DMS79 (cell line): ENCODE measurements around the gene GDF2.

ENCODE experiments used
- DNase-seq: peaks from one replicate; lab custom pipeline; 2025; lab: John Stamatoyannopoulos, UW

Gene GDF2

GRCh38 chr10:47312663-47312995, 9.6 kb upstream of the GDF2 start:
- no peak for DNase-seq

- no peak for DNase-seq
Observed at GRCh38 chr10:47314416-47314970, 7.8 kb upstream of the GDF2 start.

DNA sequence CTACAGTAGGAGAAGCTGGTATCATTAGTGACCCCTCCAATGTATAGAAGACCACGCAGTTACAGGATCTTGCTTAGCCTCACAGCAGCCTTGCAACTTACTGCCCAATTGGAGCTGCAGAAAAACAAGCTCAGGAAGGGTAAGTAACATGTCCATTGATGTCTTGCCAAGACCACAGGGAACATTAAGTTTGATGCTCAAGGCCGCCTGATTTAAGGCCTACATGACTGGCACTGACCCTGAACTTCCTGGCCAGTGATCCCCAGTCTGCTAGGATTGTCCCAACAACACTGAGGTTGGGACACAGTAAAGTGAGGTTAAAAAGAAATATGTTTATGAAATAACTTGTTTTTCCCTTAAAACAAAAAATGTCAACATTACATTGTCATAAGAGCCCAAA, 6.8 kb upstream of the GDF2 start:
- no peak for DNase-seq

GRCh38 chr10:47316131-47316530, 6.1 kb upstream of the GDF2 start:
- DNase-seq: no peak

GRCh38 chr10:47317251-47317650, 5.0 kb upstream of the GDF2 start:
- DNase-seq: no peak

DNA sequence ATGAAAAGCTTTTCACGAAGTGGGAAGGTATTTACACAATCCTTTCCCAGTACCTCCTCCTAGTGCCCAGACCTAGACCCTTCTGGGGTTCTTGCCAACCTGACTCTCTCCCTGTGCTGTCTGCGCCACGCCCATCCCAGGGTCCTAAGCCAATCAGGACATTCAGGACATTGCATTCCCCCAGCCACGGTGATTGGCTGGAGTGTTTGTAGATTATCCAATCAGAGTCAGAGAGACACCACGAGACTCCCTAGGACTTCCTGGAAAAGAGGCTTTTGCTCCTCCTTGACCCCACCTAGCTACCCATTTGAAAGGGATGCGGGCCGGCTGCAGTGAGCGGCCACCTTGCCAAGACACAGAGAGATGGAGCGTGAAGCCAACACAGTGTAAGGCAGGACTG, 3.5 kb upstream of the GDF2 start:
- DNase-seq: no peak

- DNase-seq: no peak
Observed at GRCh38 chr10:47319784-47320183, 2.5 kb upstream of the GDF2 start.

DNA sequence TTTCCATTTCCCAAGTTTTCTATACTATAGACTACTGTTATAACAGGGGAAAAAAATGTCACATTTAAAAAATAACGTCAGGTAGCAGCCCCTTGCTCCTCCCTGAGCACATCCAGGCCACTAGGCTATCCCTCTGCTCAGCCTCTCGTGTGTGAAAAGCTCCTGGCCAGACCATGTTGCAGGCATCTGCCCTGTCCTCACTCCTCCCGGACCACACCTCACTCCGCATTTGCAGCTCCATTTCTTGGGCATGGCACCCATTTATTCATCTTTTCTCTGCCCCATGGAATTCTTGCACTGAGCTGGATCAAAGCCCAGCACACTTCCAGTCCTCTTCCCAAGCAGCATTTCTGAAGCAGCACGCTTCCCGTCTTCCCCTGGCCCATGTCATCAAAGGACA, 1.4 kb upstream of the GDF2 start:
- DNase-seq: no peak

- DNase-seq: no peak
Observed at GRCh38 chr10:47321521-47322195, 596 bp upstream of the GDF2 start.

GRCh38 chr10:47323087-47323486, 833 bp downstream of the GDF2 start:
- DNase-seq: no peak

- no peak for DNase-seq
Observed at GRCh38 chr10:47323636-47324296, 1.5 kb downstream of the GDF2 start.

DNA sequence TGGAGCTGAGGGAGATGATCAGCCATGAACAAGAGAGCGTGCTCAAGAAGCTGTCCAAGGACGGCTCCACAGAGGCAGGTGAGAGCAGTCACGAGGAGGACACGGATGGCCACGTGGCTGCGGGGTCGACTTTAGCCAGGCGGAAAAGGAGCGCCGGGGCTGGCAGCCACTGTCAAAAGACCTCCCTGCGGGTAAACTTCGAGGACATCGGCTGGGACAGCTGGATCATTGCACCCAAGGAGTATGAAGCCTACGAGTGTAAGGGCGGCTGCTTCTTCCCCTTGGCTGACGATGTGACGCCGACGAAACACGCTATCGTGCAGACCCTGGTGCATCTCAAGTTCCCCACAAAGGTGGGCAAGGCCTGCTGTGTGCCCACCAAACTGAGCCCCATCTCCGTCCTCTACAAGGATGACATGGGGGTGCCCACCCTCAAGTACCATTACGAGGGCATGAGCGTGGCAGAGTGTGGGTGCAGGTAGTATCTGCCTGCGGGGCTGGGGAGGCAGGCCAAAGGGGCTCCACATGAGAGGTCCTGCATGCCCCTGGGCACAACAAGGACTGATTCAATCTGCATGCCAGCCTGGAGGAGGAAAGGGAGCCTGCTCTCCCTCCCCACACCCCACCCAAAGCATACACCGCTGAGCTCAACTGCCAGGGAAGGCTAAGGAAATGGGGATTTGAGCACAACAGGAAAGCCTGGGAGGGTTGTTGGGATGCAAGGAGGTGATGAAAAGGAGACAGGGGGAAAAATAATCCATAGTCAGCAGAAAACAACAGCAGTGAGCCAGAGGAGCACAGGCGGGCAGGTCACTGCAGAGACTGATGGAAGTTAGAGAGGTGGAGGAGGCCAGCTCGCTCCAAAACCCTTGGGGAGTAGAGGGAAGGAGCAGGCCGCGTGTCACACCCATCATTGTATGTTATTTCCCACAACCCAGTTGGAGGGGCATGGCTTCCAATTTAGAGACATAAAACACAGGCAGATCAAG, 3.3 kb downstream of the GDF2 start:
- no peak for DNase-seq

DNA sequence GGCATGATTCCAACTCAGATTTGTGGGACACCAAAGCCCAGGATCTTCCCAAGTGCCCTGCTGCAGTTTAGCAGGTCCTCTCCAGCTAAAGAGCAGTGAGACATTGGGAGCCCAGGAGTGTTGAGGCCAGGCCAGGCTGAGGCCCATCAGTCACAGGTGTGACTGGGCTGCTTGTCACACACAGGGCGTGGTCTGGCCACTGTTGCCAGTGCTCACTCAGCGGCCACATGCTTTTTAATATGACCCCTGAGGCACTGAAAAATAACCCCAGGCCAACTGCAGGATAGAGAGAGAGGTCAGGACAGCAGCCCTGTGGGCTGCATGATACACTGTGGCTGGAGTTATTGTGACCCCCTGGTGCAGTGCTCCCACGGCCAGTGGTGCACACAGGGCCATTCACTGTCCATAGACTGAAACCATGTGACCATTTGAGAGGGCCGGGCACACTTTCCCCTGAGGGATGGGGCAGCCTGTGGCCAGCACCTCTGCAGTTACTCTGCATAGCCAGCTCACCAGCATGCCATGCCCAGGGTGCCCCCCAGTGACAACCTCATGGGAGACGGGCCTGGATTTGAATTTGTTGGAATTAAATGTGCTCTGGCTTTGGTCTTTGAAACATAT, 4.2 kb downstream of the GDF2 start:
- no peak for DNase-seq

DNA sequence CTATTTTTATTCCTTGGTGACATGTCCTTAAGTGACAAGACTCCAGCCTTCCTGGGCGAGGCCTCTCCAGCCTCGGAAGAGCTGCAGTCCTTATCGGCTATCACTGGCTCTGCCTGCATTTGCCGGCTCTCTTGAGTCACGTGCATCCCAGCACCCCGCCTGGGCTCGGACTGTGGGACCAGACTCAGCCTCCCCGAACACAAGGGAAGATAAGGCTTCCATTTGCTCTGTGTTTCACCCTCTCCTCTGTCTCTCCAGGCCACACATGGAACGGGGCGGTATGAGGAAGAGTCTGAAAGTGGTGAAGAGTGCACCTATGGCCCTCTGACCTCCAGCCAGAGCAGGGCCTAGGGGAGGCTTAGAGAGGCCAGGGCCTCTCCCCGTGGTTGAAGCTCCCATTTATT, 4.7 kb downstream of the GDF2 start:
- no peak for DNase-seq

- no peak for DNase-seq
Observed at GRCh38 chr10:47329855-47330254, 7.6 kb downstream of the GDF2 start.

DNA sequence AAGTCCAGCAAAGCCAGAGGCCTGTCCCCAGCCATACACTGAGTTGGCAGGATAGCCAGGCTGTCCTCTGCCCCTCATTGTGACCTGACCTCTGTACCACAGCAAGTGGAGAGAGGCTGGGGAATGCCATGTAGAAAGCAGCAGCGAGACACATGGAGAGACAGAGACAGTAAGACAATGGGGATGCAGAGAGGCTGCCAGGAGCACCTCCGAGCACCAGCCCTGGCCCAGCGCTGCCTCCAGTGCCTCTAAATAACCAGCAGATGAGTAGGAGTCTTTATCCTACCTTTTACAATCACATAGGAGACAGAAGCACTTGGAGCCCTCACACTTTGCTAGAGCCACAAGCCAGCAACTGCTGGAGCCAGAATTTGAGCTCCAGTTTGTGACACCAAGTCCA, 8.1 kb downstream of the GDF2 start:
- no peak for DNase-seq

GRCh38 chr10:47330804-47331203, 8.6 kb downstream of the GDF2 start:
- DNase-seq: no peak

DNA sequence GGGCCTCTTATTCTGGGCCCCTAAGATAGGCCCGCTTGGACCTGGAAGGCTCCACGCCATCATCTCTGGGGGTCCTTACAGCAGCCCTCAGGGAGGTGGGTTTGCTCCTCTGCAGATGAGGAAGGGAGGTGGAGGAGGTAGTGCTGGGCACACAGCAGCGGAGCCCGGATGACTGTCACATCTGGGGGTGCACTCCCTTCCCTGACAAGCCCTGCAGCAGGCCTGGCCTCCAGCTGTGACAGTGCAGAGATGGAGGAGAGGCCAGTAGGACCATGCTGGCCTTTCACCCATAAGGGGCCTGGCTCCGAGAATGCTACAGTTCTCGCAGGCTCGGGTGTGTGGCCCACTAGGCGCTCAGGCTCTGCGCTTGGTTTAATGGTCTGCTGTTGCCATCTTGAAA, 9.2 kb downstream of the GDF2 start:
- DNase-seq: no peak

DNA sequence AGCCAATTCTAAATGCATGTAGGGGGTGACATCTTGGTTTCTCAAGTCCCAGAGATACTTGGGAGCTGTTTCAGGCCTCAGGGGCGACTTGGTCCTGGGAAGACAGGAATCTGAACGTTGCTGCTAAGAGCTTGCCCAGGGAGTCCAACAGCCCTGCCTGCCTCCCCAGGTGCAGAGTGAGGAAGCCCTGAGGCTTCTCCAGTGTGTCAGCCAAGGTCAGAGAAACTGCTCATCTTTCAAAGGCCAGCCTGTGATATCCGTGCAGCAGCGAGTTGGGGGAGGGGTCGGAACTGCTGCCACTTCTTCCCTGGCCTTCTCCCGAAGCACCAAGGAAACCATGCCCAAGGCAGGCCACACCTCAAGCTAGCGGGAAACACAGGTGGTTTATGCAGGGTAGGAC, 9.7 kb downstream of the GDF2 start:
- DNase-seq: no peak

GRCh38 chr10:47332371-47332770, 10.1 kb downstream of the GDF2 start:
- no peak for DNase-seq

- no peak for DNase-seq
Observed at GRCh38 chr10:47332946-47333345, 10.7 kb downstream of the GDF2 start.

DNA sequence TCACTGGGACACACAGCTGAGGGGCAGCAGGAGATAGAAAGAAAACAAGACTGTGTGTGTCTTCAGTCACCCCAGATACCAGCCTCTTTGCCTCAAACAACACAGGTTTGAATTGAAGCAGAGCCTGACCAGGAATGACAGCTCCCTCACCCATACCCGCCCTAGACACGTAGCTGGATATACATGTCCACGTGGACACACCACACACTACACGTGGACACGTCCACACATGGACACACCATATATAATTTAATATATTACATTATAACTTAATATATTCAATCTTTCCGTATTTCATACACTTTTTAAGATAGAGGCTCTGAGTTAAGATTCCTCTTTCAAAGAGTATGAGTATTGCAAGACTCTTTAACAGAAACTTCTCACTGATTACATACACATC, 11.3 kb downstream of the GDF2 start:
- no peak for DNase-seq
